Mucosa of gallbladder (tissue), 1 donor: ENCODE results near the gene PILRB. TPM values are rescaled to one million over a fixed set of nuclear protein-coding genes. Genes with fewer than 3 reads are reported as not detected.
A peak's percentile ranks its signal among the peaks of the same experiment; 100 is the strongest.
"Not testable (repeated sequence)": the region's sequence is repeated elsewhere in the genome, so short reads cannot be mapped to it uniquely, and the experiment has no call there.

ENCODE experiments used
- DNase-seq: peaks from one replicate; pipeline ENCODE4 v3.0.0-alpha.2; 2020; ENCODE audit warnings: low spot score
- total RNA-seq: library from RNA; stranded (reverse); gene quantifications from one replicate; pipeline ENCODE4 v1.2.1, GENCODE V29; 2021
- donor health status: DM: no; HTN: no; CAD: no.

PILRB gene
- total RNA-seq, 1 donor from 2014 or later, result 70.3 TPM

DNA sequence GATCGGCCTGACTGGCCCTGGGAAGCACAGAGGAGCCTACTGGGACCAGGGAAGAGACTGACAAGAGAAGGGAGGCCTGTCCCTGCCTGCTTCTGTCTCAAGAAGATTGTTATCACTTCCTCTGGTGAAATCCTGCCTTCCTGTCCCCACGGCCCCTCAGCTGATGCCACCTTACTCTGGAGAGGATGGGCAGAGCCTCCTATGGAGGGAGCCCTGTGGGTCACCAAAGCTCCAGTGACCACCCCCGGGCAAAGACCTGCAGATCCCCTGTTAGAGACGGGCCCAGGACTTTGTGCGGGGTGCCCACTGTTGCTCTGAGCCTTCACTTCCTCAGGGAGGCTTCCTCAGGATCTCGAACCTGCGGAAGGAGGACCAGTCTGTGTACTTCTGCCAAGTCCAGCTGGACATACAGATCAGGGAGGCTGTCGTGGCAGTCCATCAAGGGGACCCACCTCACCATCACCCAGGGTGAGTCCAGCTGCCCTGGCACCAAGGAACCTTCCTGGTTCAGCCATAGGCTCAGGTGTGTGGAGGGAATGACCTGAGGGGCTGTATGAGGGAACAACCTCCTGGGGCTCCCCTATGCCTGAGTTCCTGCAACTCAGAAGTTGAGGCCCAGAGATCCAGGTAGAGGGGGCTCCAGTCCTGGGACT, 1.4 kb upstream of the PILRB start:
- no peak for DNase-seq

DNA sequence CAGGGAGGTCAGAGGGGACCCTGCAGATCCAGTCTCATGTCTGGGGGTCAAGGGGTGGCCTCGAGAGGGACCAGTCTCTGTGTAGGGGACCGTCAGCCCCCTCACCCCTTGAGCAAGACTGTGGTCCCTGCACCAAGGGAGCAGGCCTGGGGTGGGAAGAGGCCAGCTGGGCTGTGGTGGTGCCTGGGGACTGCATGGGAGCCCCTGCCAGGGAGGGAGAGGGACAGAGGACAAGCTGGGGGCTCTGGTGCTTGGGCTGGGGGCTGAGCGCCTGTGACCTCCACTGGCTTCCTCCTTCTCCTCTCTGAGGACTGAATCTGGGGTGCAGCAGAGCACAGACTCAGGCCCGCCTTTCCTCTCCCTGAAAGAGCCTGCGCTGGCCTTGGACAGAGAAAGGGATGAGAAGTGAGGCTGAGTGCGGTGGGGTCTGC, 771 bp upstream of the PILRB start:
- no peak for DNase-seq

DNA sequence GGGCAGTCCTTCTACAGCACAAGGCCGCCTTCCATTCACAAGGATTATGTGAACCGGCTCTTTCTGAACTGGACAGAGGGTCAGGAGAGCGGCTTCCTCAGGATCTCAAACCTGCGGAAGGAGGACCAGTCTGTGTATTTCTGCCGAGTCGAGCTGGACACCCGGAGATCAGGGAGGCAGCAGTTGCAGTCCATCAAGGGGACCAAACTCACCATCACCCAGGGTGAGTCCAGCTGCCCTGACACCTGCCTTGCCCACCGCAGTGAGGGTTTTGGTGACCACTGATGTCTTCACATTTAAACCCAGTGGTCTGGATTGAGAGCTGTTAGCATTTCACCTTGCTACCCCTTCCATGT, 918 bp downstream of the PILRB start:
- no peak for DNase-seq

- DNase-seq, result no peak
These were observed 2.4 kb downstream of the PILRB start for GRCh38 chr7:100360135-100360854.

GRCh38 chr7:100363098-100363497, 5.2 kb downstream of the PILRB start:
- DNase-seq, result no peak

DNA sequence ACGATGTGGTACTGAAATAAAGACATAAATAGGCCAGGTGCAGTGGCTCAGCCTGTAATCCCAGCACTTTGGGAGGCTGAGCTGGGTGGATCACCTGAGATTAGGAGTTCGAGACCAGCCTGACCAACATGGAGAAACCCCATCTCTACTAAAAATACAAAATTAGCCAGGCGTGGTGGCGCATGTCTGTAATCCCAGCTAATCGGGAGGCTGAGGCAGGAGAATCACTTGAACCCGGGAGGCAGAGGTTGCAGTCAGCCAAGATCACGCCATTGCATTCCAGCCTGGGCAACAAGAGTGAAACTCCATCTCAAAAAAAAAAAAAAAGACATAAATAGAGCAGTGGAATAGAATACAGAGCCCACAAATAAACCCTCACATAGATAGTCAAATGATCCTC, 5.9 kb downstream of the PILRB start:
- not testable (repeated sequence) for DNase-seq

GRCh38 chr7:100364480-100364879, 6.6 kb downstream of the PILRB start:
- DNase-seq, result no peak

GRCh38 chr7:100365998-100366367, 8.1 kb downstream of the PILRB start:
- not testable (repeated sequence) for DNase-seq

GRCh38 chr7:100366411-100367250, 8.7 kb downstream of the PILRB start:
- DNase-seq, result no peak

DNA sequence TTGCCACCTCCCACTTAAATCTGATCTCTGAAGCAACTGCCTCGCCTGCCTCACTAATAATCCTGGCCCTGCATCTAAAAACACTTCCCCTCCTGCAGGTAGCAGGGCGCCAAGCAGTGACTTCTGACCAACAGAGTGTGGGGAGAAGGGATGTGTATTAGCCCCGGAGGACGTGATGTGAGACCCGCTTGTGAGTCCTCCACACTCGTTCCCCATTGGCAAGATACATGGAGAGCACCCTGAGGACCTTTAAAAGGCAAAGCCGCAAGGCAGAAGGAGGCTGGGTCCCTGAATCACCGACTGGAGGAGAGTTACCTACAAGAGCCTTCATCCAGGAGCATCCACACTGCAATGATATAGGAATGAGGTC, 9.3 kb downstream of the PILRB start:
- DNase-seq, result no peak

DNA sequence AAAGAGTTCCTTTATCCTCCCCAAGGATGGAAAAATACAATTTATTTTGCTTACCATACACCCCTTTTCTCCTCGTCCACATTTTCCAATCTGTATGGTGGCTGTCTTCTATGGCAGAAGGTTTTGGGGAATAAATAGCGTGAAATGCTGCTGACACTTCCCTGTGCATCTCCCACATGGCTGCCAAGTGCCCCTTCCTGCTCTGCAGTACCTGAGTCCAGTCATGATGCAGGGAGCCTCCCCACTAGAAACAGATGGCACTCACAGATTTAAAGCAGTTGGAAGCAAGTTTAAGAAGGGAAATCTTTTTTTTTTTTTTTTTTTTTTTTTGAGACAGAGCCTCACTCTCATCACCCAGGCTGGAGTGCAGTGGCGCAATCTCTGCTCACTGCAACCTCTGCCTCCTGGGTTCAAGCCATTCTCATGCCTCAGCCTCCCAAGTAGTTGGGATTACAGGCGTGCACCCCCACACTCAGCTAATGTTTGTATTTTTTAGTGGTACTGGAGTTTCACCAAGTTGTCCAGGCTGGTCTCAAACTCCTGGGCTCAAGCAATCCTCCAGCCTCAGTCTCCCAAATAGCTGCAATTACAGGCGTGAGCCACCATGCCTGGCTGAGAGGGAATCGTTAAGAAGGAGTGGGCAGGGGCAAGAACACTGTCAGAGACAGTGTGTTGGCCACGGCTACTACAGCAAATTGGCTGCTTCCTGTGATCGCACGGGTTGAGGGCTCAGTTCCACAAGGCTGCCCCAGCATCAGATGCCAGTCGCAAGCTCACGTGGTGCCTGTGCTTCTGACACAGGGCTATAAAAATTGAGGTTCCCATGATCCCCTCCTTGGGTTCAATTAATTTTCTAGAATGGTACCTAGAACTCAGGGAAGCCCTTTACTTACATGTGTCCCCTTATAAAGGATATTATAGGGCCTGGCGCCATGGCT, 10.0 kb downstream of the PILRB start:
- DNase-seq, result no peak

- peak; percentile 66 for DNase-seq
These were observed 11.2 kb downstream of the PILRB start for GRCh38 chr7:100369105-100369504.

GRCh38 chr7:100370303-100370702, 12.4 kb downstream of the PILRB start:
- no peak for DNase-seq

GRCh38 chr7:100370746-100371145, 12.8 kb downstream of the PILRB start:
- DNase-seq, result no peak

DNA sequence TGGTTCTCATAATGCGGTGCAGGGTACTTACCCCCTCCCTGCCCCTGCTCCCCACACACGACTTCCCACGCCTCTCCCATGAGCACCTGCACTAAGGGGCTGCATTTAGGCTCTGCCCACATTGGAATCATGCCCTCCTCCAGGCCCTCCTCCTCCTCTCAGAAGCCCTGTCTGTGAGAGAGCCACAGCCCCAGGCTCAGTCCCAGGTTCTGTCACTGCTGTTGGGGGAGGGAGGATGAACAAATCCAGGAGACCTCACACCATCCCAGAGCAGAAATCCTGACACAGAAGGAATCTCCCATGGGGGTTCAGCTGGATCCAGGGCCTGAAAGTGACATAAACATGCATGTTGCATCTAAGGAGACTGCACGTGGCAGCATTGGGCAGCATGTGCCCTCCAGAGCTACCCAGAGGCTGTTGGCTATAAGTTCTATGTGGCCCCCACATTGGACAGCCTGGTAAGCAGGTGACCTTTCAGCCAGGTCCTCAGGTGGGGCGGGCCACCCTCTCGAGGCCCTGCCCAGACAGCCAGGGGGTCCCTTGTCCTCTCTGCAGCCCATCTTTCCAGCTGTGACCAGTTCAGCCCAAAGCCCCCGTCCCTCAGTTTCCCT, 13.7 kb downstream of the PILRB start:
- DNase-seq, result no peak

DNA sequence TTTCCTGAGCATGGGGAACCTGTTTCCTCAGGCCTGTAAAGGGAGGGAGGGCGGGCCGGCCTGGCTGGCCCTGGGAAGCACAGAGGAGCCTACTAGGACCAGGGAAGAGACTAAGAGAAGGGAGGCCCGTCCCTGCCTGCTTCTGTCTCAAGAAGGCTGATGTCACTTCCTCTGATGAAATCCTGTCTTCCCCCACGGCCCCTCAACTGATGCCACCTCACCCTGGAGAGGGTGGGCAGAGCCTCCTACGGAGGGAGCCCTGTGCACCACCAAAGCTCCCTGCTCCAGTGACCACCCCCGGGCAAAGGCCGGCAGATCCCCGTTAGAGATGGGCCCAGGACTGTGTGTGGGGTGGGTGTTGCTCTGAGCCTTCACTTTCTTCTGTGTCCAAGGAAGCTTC, 14.3 kb downstream of the PILRB start:
- no peak for DNase-seq

DNA sequence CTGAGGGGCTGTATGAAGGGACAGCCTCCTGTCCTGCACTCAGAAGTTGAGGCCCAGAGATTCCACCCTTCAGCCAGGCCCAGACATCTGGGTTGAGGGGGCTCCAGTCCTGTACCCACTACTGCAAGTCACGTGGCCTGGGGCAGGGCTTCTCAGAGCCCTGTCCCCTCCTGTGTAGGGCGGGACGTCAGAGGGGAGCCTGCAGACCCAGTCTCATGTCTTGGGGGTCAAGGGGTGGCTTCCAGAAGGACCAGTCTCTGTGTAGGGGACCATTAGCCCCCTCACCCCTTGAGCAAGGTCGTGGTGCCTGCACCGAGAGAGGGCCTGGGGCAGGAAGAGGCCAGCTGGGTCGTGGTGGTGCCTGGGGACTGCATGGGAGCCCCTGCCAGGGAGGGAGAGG, 14.8 kb downstream of the PILRB start:
- no peak for DNase-seq

DNA sequence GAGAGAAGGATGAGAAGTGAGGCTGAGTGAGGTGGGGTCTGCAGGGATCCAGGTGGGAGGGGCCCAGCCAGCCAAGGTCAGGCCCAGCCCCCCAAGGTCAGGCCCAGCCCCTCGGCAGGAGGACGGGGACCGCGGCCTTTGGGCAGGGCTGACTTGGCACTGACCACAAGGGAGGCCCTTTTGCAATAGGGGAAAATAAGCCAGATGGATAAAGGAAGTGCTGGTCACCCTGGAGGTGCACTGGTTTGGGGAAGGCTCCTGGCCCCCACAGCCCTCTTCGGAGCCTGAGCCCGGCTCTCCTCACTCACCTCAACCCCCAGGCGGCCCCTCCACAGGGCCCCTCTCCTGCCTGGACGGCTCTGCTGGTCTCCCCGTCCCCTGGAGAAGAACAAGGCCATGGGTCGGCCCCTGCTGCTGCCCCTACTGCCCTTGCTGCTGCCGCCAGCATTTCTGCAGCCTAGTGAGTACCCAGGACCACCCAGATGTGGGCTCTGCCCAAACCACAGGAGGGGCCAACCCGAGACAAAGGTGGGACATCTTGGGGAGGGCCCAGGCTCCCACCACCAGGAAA, 15.4 kb downstream of the PILRB start, which contains the start of gene PILRA:
Gene PILRA (plus strand): TSS at position 227 of the 571 bp plus-strand sequence. CDS start 170 bp downstream, at position 397.
- no peak for DNase-seq

GRCh38 chr7:100373870-100374598, 16.1 kb downstream of the PILRB start:
- DNase-seq, result not testable (repeated sequence)

DNA sequence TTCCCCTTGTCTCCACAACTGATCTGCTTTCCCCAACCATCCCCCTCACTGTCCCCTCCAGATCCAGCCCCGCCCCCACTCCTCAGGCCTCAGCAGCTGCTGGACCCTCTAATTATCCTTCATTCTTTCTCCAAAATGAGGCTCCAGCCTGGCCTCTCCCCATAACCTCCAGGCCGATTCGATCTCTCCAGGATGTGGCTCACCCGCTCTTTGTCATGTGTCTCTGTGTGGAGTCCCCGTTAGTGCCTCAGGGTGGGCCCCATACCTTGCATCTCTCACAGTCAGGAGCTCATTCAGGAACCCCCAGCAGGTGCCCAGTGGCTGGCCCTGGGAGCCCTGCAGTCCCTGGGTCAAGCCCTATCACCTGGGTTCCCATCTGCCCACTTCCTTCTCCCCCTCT, 16.7 kb downstream of the PILRB start:
- DNase-seq, result no peak
